Activated CD4-positive, alpha-beta T cell treated with anti-CD3 and anti-CD28 coated beads for 24 hours (primary cell): ENCODE results near the gene TYRP1.

Experiments used
- DNase-seq, 2 donors: peaks; one replicate each; pipeline ENCODE4 v3.0.0-alpha.2; 2020; ENCODE audit warnings: low read depth in 2 of 2

The TYRP1 gene

DNA sequence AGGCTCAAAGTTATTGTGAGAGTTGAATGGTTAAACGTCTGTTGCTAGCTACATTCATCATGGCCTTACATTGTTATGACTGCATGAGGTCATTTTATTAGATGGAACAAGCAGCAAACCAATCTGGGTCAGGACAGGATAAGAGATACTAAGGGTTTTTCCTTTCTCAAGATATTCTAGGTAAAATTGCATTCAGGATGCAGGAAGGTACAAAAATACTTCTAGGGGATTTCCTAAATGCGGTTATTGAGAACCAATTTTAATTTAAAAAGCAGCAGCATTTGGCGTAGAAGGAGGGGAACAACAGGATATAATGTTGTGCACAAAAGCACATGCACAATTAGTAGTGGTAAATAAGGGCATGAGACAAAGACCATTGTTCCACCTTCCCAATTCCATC lies 42.5 kb downstream of the TYRP1 start:
- no peak for DNase-seq

DNA sequence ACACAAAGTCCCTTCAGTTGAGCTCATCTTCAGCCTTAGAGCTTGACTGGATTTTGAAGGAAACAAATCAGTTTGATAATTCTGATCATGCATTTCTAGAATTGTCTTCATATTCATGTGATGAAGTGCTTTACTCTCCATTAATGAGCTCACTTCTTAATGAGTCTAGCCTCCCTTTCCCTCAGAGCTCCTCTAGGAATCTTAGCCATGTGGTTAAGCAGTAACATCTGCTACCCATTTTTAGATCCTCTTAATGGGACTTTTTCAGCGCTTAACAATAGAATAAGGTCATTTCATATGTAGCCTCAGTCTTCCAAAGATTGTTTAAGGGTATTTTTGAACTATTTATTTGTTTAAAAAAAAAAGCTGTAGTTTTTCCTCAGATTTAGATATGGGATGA lies 44.7 kb downstream of the TYRP1 start:
- DNase-seq: no peak

DNA sequence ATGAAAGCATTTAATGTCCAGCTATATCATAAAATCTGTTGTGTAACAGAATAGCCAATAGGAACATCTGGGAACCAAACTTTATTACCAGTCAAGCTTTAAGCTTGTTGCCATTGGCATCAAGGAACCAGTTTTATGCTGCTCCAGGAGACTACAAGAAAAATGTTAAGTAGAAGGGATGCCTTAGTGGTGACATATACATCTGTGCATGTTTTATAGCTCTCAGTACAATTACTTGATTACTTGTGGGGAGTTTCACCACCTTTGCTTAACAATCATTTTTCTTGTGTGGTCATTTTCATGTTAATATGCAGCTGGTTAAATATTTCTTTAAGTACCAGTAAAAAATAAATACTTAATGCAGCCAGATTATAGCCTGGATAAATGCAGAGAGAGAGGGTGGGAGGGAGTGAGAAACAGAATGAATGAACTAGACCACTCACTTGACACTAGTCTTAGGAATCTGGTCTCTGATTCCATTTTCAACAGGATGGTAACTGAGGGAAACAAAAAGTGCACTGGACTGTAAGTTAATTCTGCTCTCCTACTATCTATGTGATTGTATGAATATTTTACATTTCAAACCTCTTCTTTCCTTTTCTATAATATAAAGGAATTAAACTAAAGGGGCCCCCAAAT lies 45.9 kb downstream of the TYRP1 start:
- no peak for DNase-seq

GRCh38 chr9:12740845-12741244 lies 47.7 kb downstream of the TYRP1 start:
- DNase-seq: no peak

GRCh38 chr9:12748016-12748415 lies 54.8 kb downstream of the TYRP1 start:
- no peak for DNase-seq

DNA sequence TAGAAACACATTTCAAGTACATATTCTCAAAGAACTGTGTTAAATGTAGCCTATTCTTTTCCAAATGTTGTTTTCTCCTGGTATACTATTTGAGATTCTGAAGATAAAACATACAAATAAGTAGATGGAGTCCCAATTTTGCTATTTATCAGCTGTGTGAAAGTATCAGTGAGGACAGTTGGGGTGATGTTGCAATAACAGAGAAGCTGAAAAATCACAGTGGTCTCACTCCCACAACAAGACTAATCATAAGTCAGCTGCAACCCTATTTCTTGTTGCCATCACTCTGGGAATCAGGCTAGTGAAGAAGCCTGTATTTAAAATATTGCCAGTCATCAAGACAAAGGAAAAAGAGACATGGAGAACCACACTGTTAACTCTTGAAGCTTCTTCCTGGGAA lies 55.8 kb downstream of the TYRP1 start:
- no peak for DNase-seq

DNA sequence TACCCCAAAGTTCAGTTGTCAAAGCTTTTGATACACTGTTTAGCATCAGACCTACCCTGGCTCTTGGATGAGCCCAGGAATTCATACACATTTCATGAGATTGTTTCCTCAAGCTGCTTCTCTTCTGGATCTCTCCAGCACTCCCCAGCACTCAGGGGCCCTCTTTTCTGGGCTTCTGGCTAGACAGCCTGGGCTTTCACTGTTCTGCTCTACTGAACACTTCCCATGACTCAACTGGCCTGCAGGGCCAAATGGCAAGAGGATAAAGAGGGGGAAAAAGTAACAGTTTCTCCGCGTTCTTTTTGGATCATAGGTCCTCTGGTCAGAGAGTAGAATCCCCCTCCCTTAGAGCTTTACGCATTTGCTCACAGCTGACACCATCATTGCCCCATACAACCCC lies 60.7 kb downstream of the TYRP1 start:
- DNase-seq: no peak

GRCh38 chr9:12759761-12760160 lies 66.6 kb downstream of the TYRP1 start:
- DNase-seq: no peak
